Measurements from ENCODE around the gene ENGASE. TPM values are rescaled to one million over a fixed set of nuclear protein-coding genes. Genes with fewer than 3 reads are reported as not detected.
A peak's percentile ranks its signal among the peaks of the same experiment; 100 is the strongest.

ENGASE gene
- total RNA-seq, 1 donor from 2014 or later = 16.8 TPM

- H3K9me3 Mint-ChIP-seq (ENCODE audit: low read depth) = no peaks in the 10 kb centered on the region
- H3K4me1 Mint-ChIP-seq (ENCODE audit: low read depth) = no peaks in the 10 kb centered on the region
- peak; percentile 76 for DNase-seq (ENCODE audit: low spot score)
- TF ChIP-seq CTCF (IDR thresholded peaks at IDR 0.05) = no peak
- no peak overlapping the region for H3K27ac Mint-ChIP-seq (ENCODE audit: unreplicated experiment)
- H3K4me3 Mint-ChIP-seq (ENCODE audit: unreplicated experiment) = no peak overlapping the region
- H3K27me3 Mint-ChIP-seq (ENCODE audit: low read depth) = no peaks in the 10 kb centered on the region
- peaks cover 15% of the 10 kb centered on the region for H3K36me3 Mint-ChIP-seq (ENCODE audit: low read depth)
These were observed 9.9 kb downstream of the ENGASE start for GRCh38 chr17:79084291-79085153.

- Mint-ChIP-seq H3K27me3 (ENCODE audit: low read depth) (no peaks in the 10 kb centered on the region), H3K4me3 (ENCODE audit: unreplicated experiment) (no peak overlapping the region), H3K9me3 (ENCODE audit: low read depth) (no peaks in the 10 kb centered on the region), H3K27ac (ENCODE audit: unreplicated experiment) (no peak overlapping the region), H3K36me3 (ENCODE audit: low read depth) (peaks cover 10% of the 10 kb centered on the region), H3K4me1 (ENCODE audit: low read depth) (no peaks in the 10 kb centered on the region)
- no peak for DNase-seq (ENCODE audit: low spot score)
- TF ChIP-seq CTCF (IDR thresholded peaks at IDR 0.05) = no peak
These were observed 10.7 kb downstream of the ENGASE start for GRCh38 chr17:79085154-79085920.

GRCh38 chr17:79085921-79086551 lies 11.4 kb downstream of the ENGASE start:
- H3K27ac Mint-ChIP-seq (ENCODE audit: unreplicated experiment) = no peak overlapping the region

GRCh38 chr17:79086609-79087427 lies 12.2 kb downstream of the ENGASE start:
- H3K4me3 Mint-ChIP-seq (ENCODE audit: unreplicated experiment) = no peak overlapping the region
- H3K27ac Mint-ChIP-seq (ENCODE audit: unreplicated experiment) = no peak overlapping the region
- H3K9me3 Mint-ChIP-seq (ENCODE audit: low read depth) = no peaks in the 10 kb centered on the region
- no peaks in the 10 kb centered on the region for H3K4me1 Mint-ChIP-seq (ENCODE audit: low read depth)
- no peak for TF ChIP-seq CTCF (IDR thresholded peaks at IDR 0.05)
- DNase-seq (ENCODE audit: low spot score) = no peak
- H3K27me3 Mint-ChIP-seq (ENCODE audit: low read depth) = no peaks in the 10 kb centered on the region
- peaks cover 2% of the 10 kb centered on the region for H3K36me3 Mint-ChIP-seq (ENCODE audit: low read depth)

More at GRCh38 chr17:79085921-79086551, 11.4 kb downstream of the ENGASE start:
- DNase-seq (ENCODE audit: low spot score) = no peak
- Mint-ChIP-seq H3K27me3 (ENCODE audit: low read depth) (no peaks in the 10 kb centered on the region), H3K9me3 (ENCODE audit: low read depth) (no peaks in the 10 kb centered on the region), H3K4me1 (ENCODE audit: low read depth) (no peaks in the 10 kb centered on the region), H3K4me3 (ENCODE audit: unreplicated experiment) (no peak overlapping the region), H3K36me3 (ENCODE audit: low read depth) (peaks cover 4% of the 10 kb centered on the region)
- no peak for TF ChIP-seq CTCF (IDR thresholded peaks at IDR 0.05)
